Right renal cortex interstitium (tissue), 3 donors: Measurements from ENCODE around the gene DTYMK. TPM values are rescaled to one million over a fixed set of nuclear protein-coding genes. Genes with fewer than 3 reads are reported as not detected.

Experiments used
- DNase-seq, 3 donors: peaks; one replicate each; pipeline ENCODE4 v3.0.0-alpha.2; 2013; ENCODE audit warnings: low read depth in 3 of 3, low spot score in 2 of 3
- polyA plus RNA-seq, 3 donors: library from polyadenylated mRNA; unstranded; fragments of 120-200 nt; gene quantifications; one replicate each; pipeline ENCODE4 v1.2.1, GENCODE V29; 2013; ENCODE audit not compliant: insufficient read length in 3 of 3

The DTYMK gene
- polyA plus RNA-seq, 3 donors: 32.7 to 39.0 (median 37.4) TPM

GRCh38 chr2:241652722-241653121 is 33.9 kb downstream of the DTYMK start:
- no peak for DNase-seq

- no peak for DNase-seq
Measured at GRCh38 chr2:241652142-241652541, 34.5 kb downstream of the DTYMK start.

GRCh38 chr2:241649927-241650326 is 36.7 kb downstream of the DTYMK start:
- DNase-seq: no peak

GRCh38 chr2:241649404-241649803 is 37.2 kb downstream of the DTYMK start:
- DNase-seq: no peak

- DNase-seq: no peak
Measured at GRCh38 chr2:241648453-241648852, 38.2 kb downstream of the DTYMK start.

- DNase-seq: no peak
Measured at GRCh38 chr2:241645915-241646645, 40.5 kb downstream of the DTYMK start.

- no peak for DNase-seq
Measured at GRCh38 chr2:241645056-241645914, 41.3 kb downstream of the DTYMK start.

GRCh38 chr2:241641631-241642030 is 45.0 kb downstream of the DTYMK start:
- DNase-seq: no peak

- no peak for DNase-seq
Measured at GRCh38 chr2:241640165-241640795, 46.3 kb downstream of the DTYMK start.

- DNase-seq: no peak
Measured at GRCh38 chr2:241639385-241639784, 47.2 kb downstream of the DTYMK start.

- DNase-seq: no peak
Measured at GRCh38 chr2:241638940-241639339, 47.7 kb downstream of the DTYMK start.

- DNase-seq: no peak
Measured at GRCh38 chr2:241637795-241638660, 48.6 kb downstream of the DTYMK start.

- DNase-seq: peak; percentile 80 to 86 (median 81)
Measured at GRCh38 chr2:241637018-241637794, 49.4 kb downstream of the DTYMK start, which contains the start of the genes ATG4B and THAP4. Gene ATG4B, plus strand, starts transcription at chr2:241637693. Its CDS starts 22 bp downstream, at chr2:241637715. Gene THAP4, minus strand, starts transcription at chr2:241637158. Its CDS starts 141 bp downstream, at chr2:241637017.

GRCh38 chr2:241636182-241637017 is 50.2 kb downstream of the DTYMK start:
- no peak for DNase-seq

GRCh38 chr2:241635756-241636155 is 50.9 kb downstream of the DTYMK start:
- no peak for DNase-seq

- DNase-seq: no peak
Measured at GRCh38 chr2:241633561-241633960, 53.1 kb downstream of the DTYMK start.

GRCh38 chr2:241632478-241633325 is 53.9 kb downstream of the DTYMK start:
- DNase-seq: no peak
